AG04449 (cell line): ENCODE measurements around the gene UGT1A9.
A peak's percentile ranks its signal among the peaks of the same experiment; 100 is the strongest.

ENCODE experiments used
- CTCF ChIA-PET: fragments of 350-600 bp; formaldehyde crosslinking; extraction: SDS; loops from one replicate; lab custom pipeline; 2021; ENCODE audit warnings: antibody characterized with exemption; lab: Yijun Ruan, JAX
- POLR2A ChIA-PET: fragments of 400-600, 350-600 bp; formaldehyde crosslinking; extraction: SDS; loops from one replicate; lab custom pipeline; 2020; ENCODE audit warnings: antibody characterized with exemption, inconsistent platforms; lab: Yijun Ruan, JAX
- DNase-seq: peaks from one replicate; pipeline ENCODE4 v3.0.0-alpha.2; 2010; ENCODE audit warnings: low read depth, low spot score
- H3K4me3 ChIP-seq: 2 replicates; pipeline ENCODE4 v1.5.1; 2011; ENCODE audit warnings: low read depth, mild to moderate bottlenecking, control low read depth, low read length
- CTCF ChIP-seq: IDR thresholded peaks from one replicate; pipeline ENCODE4 v1.5.1; 2011; ENCODE audit warnings: mild to moderate bottlenecking, moderate library complexity, low read length, control low read depth, inconsistent platforms; ENCODE audit not compliant: insufficient read depth; ENCODE audit errors: missing control alignments

The UGT1A9 gene

GRCh38 chr2:233706720-233707119 is 35.0 kb downstream of the UGT1A9 start:
- DNase-seq: no peak
- ChIA-PET POLR2A (interaction anchor here (0.7 kb wide), 1 partner anchor 218 kb away, joined by 3 read pairs; no protein-coding TSS in a partner anchor), CTCF (interaction anchor here (0.7 to 3.4 kb wide), 5 partner anchors 258 to 839 kb away, joined by 3 to 16 read pairs (median 4); no protein-coding TSS in a partner anchor)
- no peak for TF ChIP-seq CTCF
- no peak overlapping the region for H3K4me3 ChIP-seq

GRCh38 chr2:233707940-233708644 is 36.4 kb downstream of the UGT1A9 start:
- no peak overlapping the region for H3K4me3 ChIP-seq
- POLR2A ChIA-PET: no interaction called here
- no peak for TF ChIP-seq CTCF
- CTCF ChIA-PET: interaction anchor here (1.0 to 3.4 kb wide), 3 partner anchors 10 to 259 kb away, joined by 3 to 16 read pairs (median 5); no protein-coding TSS in a partner anchor
- DNase-seq: no peak

- no peak for TF ChIP-seq CTCF
- ChIA-PET CTCF (interaction anchor here (1.0 to 3.4 kb wide), 3 partner anchors 9 to 260 kb away, joined by 3 to 16 read pairs (median 5); no protein-coding TSS in a partner anchor), POLR2A (no interaction called here)
- no peak overlapping the region for H3K4me3 ChIP-seq
- DNase-seq: no peak
Observed at GRCh38 chr2:233708942-233709341, 37.2 kb downstream of the UGT1A9 start.

DNA sequence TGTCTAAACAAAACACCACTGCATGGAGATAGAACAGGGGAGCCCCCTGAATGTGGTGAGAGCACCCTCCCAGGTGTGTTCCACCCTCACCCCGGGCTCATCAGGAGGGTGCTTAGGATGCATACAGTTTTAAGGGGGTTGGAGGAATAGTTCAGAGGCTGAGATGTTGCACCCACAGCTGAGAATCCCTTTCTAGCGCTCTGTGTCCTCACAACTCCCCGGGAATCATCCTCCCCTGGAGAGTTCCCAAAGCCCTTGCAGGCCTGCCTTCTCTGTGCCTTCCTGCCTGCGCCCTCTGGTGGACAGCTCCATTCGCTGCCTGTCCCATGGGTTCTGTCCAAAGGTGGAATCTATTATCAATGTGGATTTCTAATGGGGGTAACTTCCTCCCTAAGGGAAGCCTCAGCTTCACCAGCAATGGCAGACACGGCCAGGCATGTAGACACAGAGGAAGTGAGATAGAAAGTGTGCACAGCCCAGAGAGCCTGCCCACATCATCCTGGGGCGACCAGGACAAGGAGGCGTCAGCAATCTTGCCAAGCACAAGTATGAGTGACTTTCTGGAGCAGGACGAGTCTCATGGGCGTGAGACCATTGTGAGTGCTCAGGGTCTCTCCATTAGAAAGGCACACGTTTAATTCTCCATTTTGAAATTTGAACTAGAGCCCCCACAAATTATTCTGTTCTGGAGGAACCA is 39.8 kb downstream of the UGT1A9 start:
- CTCF ChIA-PET: interaction anchor here (0.8 to 3.2 kb wide), 18 partner anchors 9 to 358 kb away, joined by 3 to 50 read pairs (median 4); no protein-coding TSS in a partner anchor
- no peak overlapping the region for H3K4me3 ChIP-seq
- DNase-seq: no peak
- TF ChIP-seq CTCF: peak; percentile 90
- POLR2A ChIA-PET: no interaction called here

DNA sequence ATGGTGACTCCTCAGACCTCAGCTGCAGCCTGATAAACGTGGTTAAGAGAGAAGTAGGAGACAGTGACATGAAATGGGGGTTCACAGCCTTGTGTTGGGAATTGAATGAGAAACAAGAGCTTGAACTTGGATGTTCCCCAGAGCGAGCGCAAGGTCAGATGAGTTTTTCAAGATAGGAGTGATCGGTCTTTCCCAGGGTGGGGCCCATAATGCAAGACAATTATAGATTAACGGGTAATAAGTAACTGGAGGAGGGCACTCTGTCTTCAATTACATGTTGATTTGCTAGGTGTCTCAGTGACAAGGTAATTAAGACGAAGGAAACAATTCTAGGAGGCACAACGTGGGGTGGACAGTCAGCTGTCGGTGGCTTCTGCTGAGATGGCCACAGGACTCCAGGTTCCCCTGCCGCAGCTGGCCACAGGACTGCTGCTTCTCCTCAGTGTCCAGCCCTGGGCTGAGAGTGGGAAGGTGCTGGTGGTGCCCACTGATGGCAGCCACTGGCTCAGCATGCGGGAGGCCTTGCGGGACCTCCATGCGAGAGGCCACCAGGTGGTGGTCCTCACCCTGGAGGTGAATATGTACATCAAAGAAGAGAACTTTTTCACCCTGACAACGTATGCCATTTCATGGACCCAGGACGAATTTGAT is 41.0 kb downstream of the UGT1A9 start, which contains the start of gene UGT1A5:
TSS of gene UGT1A5 (plus strand) at position 297 of the 651 bp plus-strand sequence. CDS start at position 382, 85 bp downstream.
- no peak for TF ChIP-seq CTCF
- no peak for DNase-seq
- no peak within 1 kb of the TSS for H3K4me3 ChIP-seq
- POLR2A ChIA-PET: no interaction called here
- CTCF ChIA-PET: interaction anchor here (0.7 to 3.2 kb wide), 13 partner anchors 8 to 283 kb away, joined by 3 to 50 read pairs (median 4); no protein-coding TSS in a partner anchor
